Lung (tissue), 12 donors: ENCODE data around the gene LSS. TPM values are rescaled to one million over a fixed set of nuclear protein-coding genes. Genes with fewer than 3 reads are reported as not detected.
"Not testable (repeated sequence)": the region's sequence is repeated elsewhere in the genome, so short reads cannot be mapped to it uniquely, and the experiment has no call there.

Experiments
- ATAC-seq: fragments of 200-7000 bp; cut with Tn5 transposase; one replicate; pipeline ENCODE4 v1.9.1; 2020; ENCODE audit warnings: moderate number of reproducible peaks; ENCODE audit not compliant: insufficient read depth, low FRiP score
- DNase-seq, 3 donors: peaks; one replicate each; pipeline ENCODE4 v3.0.0-alpha.2; 2013 to 2017
- H3K27ac ChIP-seq, 2 donors: one replicate each; pipeline ENCODE4 v1.5.1; 2013; ENCODE audit warnings: mild to moderate bottlenecking in 2 of 2, moderate library complexity in 2 of 2, control low read depth in 1 of 2, inconsistent platforms in 1 of 2, low read depth in 1 of 2, low read length in 1 of 2
- H3K27me3 ChIP-seq, 3 donors: one replicate each; pipeline ENCODE4 v1.5.1; 2013; ENCODE audit warnings: low read length in 2 of 3; ENCODE audit not compliant: control insufficient read depth in 3 of 3, insufficient read depth in 3 of 3
- H3K36me3 ChIP-seq, 4 donors: one replicate each; pipeline ENCODE4 v1.5.1; 2013; ENCODE audit warnings: low read length in 4 of 4, mild to moderate bottlenecking in 1 of 4, moderate library complexity in 1 of 4; ENCODE audit not compliant: control insufficient read depth in 4 of 4, insufficient read depth in 4 of 4
- H3K4me1 ChIP-seq, 5 donors: one replicate each; pipeline ENCODE4 v1.5.1; 2013; ENCODE audit warnings: low read length in 5 of 5, mild to moderate bottlenecking in 2 of 5, moderate library complexity in 1 of 5; ENCODE audit not compliant: control insufficient read depth in 5 of 5, insufficient read depth in 5 of 5
- H3K4me3 ChIP-seq: one replicate; pipeline ENCODE4 v1.5.1; 2013; ENCODE audit warnings: mild to moderate bottlenecking, control low read depth, moderate library complexity
- H3K9ac ChIP-seq, 2 donors: one replicate each; pipeline ENCODE4 v1.5.1; 2013; ENCODE audit warnings: low read length in 2 of 2, control low read depth in 1 of 2; ENCODE audit not compliant: insufficient read depth in 1 of 2
- H3K9me3 ChIP-seq, 4 donors: one replicate each; pipeline ENCODE4 v1.5.1; 2013; ENCODE audit warnings: low read length in 3 of 4, mild to moderate bottlenecking in 1 of 4, moderate library complexity in 1 of 4; ENCODE audit not compliant: control insufficient read depth in 4 of 4, insufficient read depth in 3 of 4
- WGBS, 2 donors: extraction: QIAGEN DNeasy Blood & Tissue Kit; methylation state at CpG; one replicate each; pipeline ENCODE4 v1.1.7; 2013; 5-methylcytosine and 5-hydroxymethylcytosine counted together
- polyA plus RNA-seq, 2 donors: library from polyadenylated mRNA; stranded (reverse); fragments of 200-250 nt; gene quantifications; one replicate each; pipeline ENCODE4 v1.2.1, GENCODE V29; 2013
- total RNA-seq, 2 donors: library from RNA; depleted of rRNA in 1 of 2; stranded (reverse); fragments of >200 nt in 1 of 2; gene quantifications; one replicate each; pipeline ENCODE4 v1.2.1, GENCODE V29; 2014 to 2021
- TF ChIP-seq, protein P1 (sequence below): IDR thresholded peaks from 2 replicates; pipeline ENCODE4 v1.5.1; 2012; ENCODE audit warnings: mild to moderate bottlenecking; ENCODE audit errors: control extremely low read depth, extremely low read depth
- donor health status: control.
- donor health status: control.
- donor health status: Bipolar disorder and iron deficiency.
- donor health status: healthy.
- donor health status: DM: yes; HTN: yes; CAD: no.

LSS gene
- total and polyA plus RNA-seq, 4 donors = 54.6 to 152 (median 98.8) TPM

DNA sequence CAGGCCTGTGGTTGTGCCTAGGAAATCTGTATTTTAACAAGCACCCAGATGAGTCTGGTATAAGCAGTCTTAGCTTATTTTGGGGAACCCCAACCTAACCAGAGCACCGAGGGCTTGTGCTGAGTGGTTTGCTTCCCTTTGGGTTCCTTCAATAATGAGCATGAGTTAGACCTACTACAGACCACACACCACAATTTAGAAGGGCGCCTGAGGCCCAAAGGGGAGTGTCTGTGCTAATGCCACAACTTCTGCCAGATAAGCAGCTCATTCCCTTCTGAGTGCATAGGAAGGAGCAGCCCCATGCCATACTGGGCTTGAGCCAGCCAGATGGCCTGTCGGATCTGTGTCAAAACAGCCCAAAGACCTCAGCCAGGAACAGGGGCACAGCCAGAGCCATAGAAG lies 15.4 kb upstream of the LSS start:
- no peak for DNase-seq
- TF ChIP-seq, protein P1, sequence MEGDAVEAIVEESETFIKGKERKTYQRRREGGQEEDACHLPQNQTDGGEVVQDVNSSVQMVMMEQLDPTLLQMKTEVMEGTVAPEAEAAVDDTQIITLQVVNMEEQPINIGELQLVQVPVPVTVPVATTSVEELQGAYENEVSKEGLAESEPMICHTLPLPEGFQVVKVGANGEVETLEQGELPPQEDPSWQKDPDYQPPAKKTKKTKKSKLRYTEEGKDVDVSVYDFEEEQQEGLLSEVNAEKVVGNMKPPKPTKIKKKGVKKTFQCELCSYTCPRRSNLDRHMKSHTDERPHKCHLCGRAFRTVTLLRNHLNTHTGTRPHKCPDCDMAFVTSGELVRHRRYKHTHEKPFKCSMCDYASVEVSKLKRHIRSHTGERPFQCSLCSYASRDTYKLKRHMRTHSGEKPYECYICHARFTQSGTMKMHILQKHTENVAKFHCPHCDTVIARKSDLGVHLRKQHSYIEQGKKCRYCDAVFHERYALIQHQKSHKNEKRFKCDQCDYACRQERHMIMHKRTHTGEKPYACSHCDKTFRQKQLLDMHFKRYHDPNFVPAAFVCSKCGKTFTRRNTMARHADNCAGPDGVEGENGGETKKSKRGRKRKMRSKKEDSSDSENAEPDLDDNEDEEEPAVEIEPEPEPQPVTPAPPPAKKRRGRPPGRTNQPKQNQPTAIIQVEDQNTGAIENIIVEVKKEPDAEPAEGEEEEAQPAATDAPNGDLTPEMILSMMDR = no peak
- Histone ChIP-seq H3K36me3 (peaks cover 41 to 63% (median 57%) of the 10 kb centered on the region in 4 donors), H3K4me3 (no peak overlapping the region), H3K27ac (no peak overlapping the region), H3K4me1 (no peaks in the 10 kb centered on the region), H3K27me3 (no peaks in the 10 kb centered on the region), H3K9me3 (peaks cover 0 to 3% (median 0%) of the 10 kb centered on the region in 4 donors), H3K9ac (no peak overlapping the region)
- WGBS, 2 donors = 93 to 97% methylated on average over 3 of the region's 3 CpGs
- ATAC-seq = no peak

DNA sequence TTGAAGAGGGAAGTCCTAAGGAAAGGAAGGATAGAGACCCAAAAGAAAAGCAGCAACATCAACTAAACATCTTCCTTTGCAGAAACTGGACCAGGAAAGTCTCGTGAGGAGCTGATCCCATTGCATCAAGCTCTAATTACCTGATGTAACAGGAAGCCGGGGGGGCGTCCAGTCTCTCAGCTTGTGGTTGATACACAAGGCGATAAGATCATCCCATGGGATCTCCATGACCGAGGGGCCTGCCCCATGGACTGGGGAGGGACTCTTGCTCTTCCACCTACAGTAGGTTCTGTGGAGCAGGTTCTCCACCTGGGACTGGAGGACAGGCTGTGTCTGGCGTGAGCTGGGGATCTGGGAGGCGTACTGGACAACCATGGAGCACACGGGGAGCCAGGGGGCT lies 14.8 kb upstream of the LSS start:
- no peaks in the 10 kb centered on the region for H3K4me1 ChIP-seq
- TF ChIP-seq, protein P1 = no peak
- ATAC-seq (no peak), DNase-seq (no peak)
- peaks cover 0 to 3% (median 0%) of the 10 kb centered on the region in 4 donors for H3K9me3 ChIP-seq
- no peak overlapping the region for H3K9ac ChIP-seq
- H3K4me3 ChIP-seq = no peak overlapping the region
- H3K27ac ChIP-seq = no peak overlapping the region
- H3K27me3 ChIP-seq = no peaks in the 10 kb centered on the region
- 76 to 91% methylated on average over 8 of the region's 8 CpGs for WGBS, 2 donors
- peaks cover 39 to 63% (median 60%) of the 10 kb centered on the region in 4 donors for H3K36me3 ChIP-seq

DNA sequence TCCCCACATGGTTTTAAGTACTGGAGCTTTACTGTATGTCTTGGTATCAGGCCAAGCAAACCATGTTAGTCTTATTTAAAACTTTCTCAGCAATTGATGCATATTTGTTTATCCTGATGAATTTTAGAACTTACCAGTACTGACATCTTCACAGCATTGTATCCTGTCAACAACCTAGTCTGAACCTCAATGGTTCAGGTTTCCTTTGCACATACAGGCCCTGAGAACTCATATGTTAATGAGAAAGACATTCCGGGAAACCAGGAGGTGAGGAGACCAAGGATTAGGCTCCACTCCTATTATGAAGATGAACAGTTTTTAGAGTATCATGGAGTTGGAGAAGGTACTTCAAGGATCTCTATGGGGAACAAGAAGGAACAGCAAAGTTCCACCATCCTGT lies 13.0 kb upstream of the LSS start:
- not testable (repeated sequence) for H3K27ac ChIP-seq, H3K27me3 ChIP-seq, DNase-seq, ATAC-seq, H3K9me3 ChIP-seq, H3K4me3 ChIP-seq, H3K4me1 ChIP-seq, H3K9ac ChIP-seq
- WGBS, 2 donors = 94 to 100% methylated on average over 1 of the region's 1 CpG
- H3K36me3 ChIP-seq = peaks cover 30 to 60% (median 54%) of the 10 kb centered on the region in 4 donors

DNA sequence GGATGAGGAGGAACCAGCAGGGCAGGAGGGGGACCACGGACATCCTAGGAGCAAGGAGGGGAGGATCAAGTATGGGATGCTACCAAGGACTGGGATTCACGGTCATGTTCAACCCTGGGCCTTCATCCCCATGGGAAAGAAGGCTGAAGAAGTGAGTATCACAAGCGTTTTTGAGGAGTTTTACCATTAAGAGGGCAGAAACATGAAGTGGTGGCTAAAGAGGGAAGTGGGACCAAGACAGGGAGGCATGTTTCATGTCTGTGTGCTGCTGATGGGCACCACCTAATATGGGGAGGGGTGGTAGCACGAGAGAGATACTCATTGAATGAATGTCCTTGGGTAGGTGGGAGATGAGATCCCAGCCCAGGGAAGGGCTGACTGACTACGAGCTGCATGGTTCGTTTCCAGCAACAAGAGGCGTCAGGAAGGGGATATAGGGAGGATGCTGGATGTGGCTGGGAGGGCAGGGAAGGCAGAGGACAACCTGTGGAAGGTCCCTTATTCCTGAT lies 11.3 kb upstream of the LSS start:
- H3K9ac ChIP-seq = no peak overlapping the region
- no peaks in the 10 kb centered on the region for H3K4me1 ChIP-seq
- H3K27me3 ChIP-seq = no peaks in the 10 kb centered on the region
- DNase-seq (no peak), ATAC-seq (no peak)
- H3K27ac ChIP-seq = no peak overlapping the region
- no peak overlapping the region for H3K4me3 ChIP-seq
- WGBS, 2 donors = 88 to 91% methylated on average over 7 of the region's 7 CpGs
- H3K9me3 ChIP-seq = no peaks in the 10 kb centered on the region
- H3K36me3 ChIP-seq = peaks cover 32 to 54% (median 52%) of the 10 kb centered on the region in 4 donors
- TF ChIP-seq, protein P1 = no peak
